HG03575 (cell line): Measurements from ENCODE around the gene UPK3B.
A peak's percentile ranks its signal among the peaks of the same experiment; 100 is the strongest.
"Not testable (repeated sequence)": the region's sequence is repeated elsewhere in the genome, so short reads cannot be mapped to it uniquely, and the experiment has no call there.

Source experiments
- ATAC-seq: cut with Tn5 transposase; IDR thresholded peaks from one replicate; pipeline ENCODE4 v1.9.1; 2021; ENCODE audit not compliant: unreplicated experiment, insufficient number of reproducible peaks, low FRiP score; ENCODE audit errors: extremely low read depth

Gene UPK3B

DNA sequence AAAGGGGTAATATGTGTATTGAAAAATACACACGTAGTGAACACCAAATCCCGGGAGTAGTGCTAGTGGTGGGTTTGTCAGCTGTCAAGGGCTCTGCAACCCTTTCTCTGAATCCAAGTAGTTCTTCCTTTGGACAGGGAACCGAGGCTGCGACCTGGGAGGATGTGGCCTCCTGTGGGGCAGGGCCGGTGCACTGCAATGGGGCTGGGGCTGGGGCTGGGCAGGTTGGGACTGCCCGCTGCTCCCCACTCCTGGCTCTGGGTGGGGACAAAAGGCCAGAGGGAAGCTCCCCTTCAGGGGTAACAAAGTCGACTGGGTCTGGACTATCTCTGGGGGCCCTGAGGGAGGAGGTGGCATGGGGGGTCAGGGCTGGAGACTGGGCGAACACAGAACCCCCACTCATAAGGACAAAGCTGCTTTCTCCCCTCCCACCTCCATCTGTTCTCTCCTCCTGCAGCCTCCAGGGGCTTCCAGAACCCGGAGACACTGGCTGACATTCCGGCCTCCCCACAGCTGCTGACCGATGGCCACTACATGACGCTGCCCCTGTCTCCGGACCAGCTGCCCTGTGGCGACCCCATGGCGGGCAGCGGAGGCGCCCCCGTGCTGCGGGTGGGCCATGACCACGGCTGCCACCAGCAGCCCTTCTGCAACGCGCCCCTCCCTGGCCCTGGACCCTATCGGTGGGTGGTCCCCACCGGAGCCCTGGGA, 1.0 kb downstream of the UPK3B start:
- not testable (repeated sequence) for ATAC-seq

- ATAC-seq: not testable (repeated sequence)
Measured at GRCh38 chr7:76511911-76512885, 1.8 kb downstream of the UPK3B start.

- ATAC-seq: no peak
Measured at GRCh38 chr7:76512941-76513816, 2.8 kb downstream of the UPK3B start.

DNA sequence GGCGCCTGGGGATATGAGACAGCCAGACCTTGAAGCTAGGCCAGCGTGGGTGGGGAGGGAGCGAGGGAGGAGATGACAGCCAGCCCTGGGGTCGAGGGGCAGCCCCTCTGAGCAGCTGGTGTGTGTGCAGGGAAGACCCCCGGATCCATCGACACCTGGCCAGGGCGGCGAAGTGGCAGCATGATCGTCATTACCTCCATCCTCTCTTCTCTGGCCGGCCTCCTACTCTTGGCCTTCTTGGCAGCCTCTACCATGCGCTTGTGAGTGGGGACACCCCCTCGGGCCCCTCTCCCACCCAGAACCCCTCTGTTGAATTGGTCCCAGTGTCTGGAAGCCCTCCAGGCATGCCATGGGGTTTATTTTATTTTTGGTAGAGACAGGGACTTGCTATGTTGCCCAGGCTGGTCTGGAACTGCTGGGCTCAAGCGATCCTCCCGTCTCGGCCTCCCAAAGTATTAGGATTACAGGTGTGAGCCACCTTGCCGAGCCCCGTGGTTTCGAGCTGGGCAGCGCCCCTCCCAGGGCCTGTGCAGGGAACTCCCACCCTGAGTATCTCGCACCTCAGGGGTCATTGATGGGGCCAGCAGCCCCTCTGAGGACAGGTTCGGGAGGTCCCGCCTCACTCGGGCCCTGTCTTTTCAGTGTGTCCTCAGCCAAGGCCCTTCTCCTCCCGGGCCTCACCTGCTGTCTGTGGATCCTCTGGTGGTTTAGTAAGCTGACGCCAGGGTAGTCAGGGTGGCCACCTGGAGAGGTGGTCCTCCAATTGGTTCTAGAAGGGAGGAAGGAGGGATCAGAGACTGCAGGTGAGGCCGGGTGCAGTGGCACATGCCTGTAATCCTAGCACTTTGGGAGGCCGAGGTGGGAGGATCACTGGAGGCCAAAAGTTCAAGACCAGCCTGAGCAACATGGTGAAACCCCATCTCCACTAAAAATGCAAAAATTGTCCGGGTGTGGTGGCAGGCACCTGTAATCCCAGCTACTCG, 3.8 kb downstream of the UPK3B start:
- ATAC-seq: no peak

- no peak for ATAC-seq
Measured at GRCh38 chr7:76514926-76515771, 4.8 kb downstream of the UPK3B start.

- ATAC-seq: no peak
Measured at GRCh38 chr7:76515999-76516443, 5.7 kb downstream of the UPK3B start.

GRCh38 chr7:76516932-76517331, 6.6 kb downstream of the UPK3B start:
- not testable (repeated sequence) for ATAC-seq

DNA sequence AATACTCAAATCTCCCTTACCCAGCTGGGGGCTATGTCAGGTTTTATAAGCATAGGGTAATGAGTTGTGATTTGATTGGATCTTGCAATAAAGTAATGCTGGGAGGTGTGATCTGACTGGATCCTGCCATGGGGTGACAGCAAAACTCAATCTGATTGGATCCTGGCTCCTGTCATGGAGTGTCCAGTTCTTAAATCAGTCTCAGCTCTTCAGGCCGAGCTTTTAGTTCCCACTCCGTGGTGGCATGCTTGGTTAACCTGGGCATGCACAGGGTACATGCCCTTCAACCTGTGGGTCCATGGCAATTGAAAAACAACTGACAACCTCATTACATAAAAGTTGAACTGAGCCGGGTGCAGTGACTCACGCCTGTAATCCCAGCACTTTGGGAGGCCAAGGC, 15.8 kb downstream of the UPK3B start:
- ATAC-seq: not testable (repeated sequence)

GRCh38 chr7:76531643-76532042, 21.3 kb downstream of the UPK3B start:
- ATAC-seq: not testable (repeated sequence)

GRCh38 chr7:76543197-76543596, 32.8 kb downstream of the UPK3B start, which contains the start of gene SPDYE16:
TSS of gene SPDYE16 (minus strand) at chr7:76543297. CDS start at chr7:76541459, 1,838 bp downstream.
- not testable (repeated sequence) for ATAC-seq

DNA sequence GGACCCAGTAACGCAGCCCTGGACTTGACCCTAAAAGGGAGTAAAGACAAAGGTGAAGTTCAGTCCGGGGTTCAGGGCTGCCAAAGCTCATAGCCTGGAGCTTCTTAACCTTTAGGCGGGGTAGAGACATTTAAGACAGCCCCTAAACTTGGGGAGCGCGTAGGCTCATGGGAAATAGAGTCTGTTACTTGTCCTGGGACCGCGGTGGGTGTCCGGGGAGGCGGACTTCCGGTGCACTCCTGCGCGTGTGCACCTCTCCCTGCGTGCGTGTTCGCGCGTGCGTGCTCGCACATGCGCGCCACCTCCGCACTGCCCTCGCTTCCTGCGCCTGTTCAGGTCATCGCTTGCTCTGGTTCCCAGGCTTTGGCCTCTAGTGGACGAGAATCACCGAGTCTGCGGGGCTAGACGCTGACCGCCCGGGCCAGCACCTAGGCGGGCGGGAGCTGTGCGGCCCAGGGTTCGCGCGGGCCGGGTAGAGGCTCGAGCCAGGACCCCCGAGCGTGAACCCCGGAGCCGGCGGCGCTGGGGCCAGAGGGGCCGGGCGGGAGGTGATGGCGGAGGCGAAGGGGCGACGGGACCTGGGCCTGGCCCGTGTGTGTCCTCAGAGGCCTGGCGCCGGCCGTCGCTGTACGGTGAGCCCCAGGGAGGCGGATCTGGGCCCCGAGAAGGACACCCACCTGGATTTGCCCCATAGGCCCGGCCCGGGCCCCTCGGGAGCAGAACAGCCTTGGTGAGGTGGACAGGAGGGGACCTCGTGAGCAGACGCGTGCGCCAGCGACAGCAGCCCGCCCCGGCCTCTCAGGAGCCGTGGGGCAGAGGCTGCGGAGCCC, 38.9 kb downstream of the UPK3B start:
- peak; percentile 90 for ATAC-seq

GRCh38 chr7:76549855-76550248, 39.5 kb downstream of the UPK3B start:
- ATAC-seq: not testable (repeated sequence)

DNA sequence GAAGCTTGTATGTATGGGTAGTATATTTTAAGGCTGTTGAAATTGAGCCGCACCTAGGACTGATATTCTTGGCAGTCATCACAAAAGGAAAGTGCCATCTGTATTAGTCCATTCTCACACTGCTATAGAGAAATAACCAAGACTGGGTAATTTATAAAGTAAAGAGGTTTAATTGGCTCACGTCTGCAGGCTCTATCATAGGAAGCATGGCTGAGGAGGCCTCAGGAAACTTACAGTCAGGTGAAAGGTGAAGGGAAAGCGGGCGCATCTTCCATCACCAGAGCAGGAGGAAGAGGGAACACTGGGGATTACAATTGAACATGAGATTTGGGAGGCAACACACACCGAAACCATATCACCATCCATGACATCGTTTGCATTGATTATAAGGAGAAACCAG, 41.6 kb downstream of the UPK3B start:
- not testable (repeated sequence) for ATAC-seq

- ATAC-seq: not testable (repeated sequence)
Measured at GRCh38 chr7:76559685-76560084, 49.3 kb downstream of the UPK3B start.

- ATAC-seq: not testable (repeated sequence)
Measured at GRCh38 chr7:76560157-76560556, 49.8 kb downstream of the UPK3B start.

- ATAC-seq: not testable (repeated sequence)
Measured at GRCh38 chr7:76561342-76561741, 51.0 kb downstream of the UPK3B start.
